HEK293 (cell line): ENCODE measurements around the gene FCHO1.

Source experiments
- CTCF ChIA-PET: fragments of 350-600 bp; formaldehyde crosslinking; extraction: SDS; loops from one replicate; lab custom pipeline; 2021; ENCODE audit warnings: antibody characterized with exemption; lab: Yijun Ruan, JAX
- POLR2A ChIA-PET: fragments of 300-600 bp; formaldehyde crosslinking; extraction: SDS; loops from one replicate; lab custom pipeline; 2020; ENCODE audit warnings: antibody characterized with exemption, inconsistent platforms; lab: Yijun Ruan, JAX
- H3K27ac ChIP-seq: fragments of 200-500 bp; sonication (Bioruptor generic); 2 replicates; pipeline ENCODE4 v1.5.1; 2014; ENCODE audit warnings: low read depth, low read length, control low read depth, inconsistent platforms; ENCODE audit errors: extremely low read depth
- H3K36me3 ChIP-seq, 2 experiments: fragments of 200-500 bp in 1 of 2; sonication (Bioruptor generic) in 1 of 2; 1 replicate in 1 of 2; 2 replicates in 1 of 2; pipeline ENCODE4 v1.5.1; 2014 to 2017; ENCODE audit warnings: inconsistent platforms in 2 of 2, low read length in 2 of 2; ENCODE audit not compliant: control insufficient read depth in 2 of 2, insufficient read depth in 1 of 2
- H3K4me1 ChIP-seq: fragments of 200-500 bp; sonication (Bioruptor generic); 2 replicates; pipeline ENCODE4 v1.5.1; 2014; ENCODE audit warnings: mild to moderate bottlenecking, low read length, inconsistent platforms; ENCODE audit not compliant: control insufficient read depth, insufficient read depth
- H3K4me3 ChIP-seq: 2 replicates; pipeline ENCODE4 v1.5.1; 2011; ENCODE audit warnings: low read depth, mild to moderate bottlenecking, control low read depth, low read length, moderate library complexity
- H3K9me3 ChIP-seq: fragments of 200-500 bp; sonication (Bioruptor generic); 2 replicates; pipeline ENCODE4 v1.5.1; 2014; ENCODE audit warnings: low read depth, low read length, inconsistent platforms; ENCODE audit not compliant: control insufficient read depth, insufficient read depth
- KLF1 ChIP-seq: fragments of 450-650 bp; formaldehyde crosslinking; IDR thresholded peaks from 2 replicates; pipeline ENCODE4 v1.5.1; 2016; ENCODE audit warnings: missing biosample characterization, missing genetic modification characterization
- KLF10 ChIP-seq: fragments of 450-650 bp; IDR thresholded peaks from 2 replicates; pipeline ENCODE4 v1.5.1; 2018; ENCODE audit warnings: missing biosample characterization, mild to moderate bottlenecking, missing genetic modification characterization
- KLF7 ChIP-seq: fragments of 450-650 bp; formaldehyde crosslinking; IDR thresholded peaks from 2 replicates; pipeline ENCODE4 v1.5.1; 2016; ENCODE audit warnings: missing biosample characterization, missing genetic modification characterization, borderline replicate concordance
- OSR2 ChIP-seq: fragments of 450-650 bp; formaldehyde crosslinking; IDR thresholded peaks from 2 replicates; pipeline ENCODE4 v1.5.1; 2016; ENCODE audit warnings: missing biosample characterization, missing genetic modification characterization
- PRDM2 ChIP-seq: fragments of 450-650 bp; formaldehyde crosslinking; IDR thresholded peaks from 2 replicates; pipeline ENCODE4 v1.5.1; 2016; ENCODE audit warnings: missing biosample characterization, missing genetic modification characterization, borderline replicate concordance
- PRDM4 ChIP-seq: fragments of 450-650 bp; formaldehyde crosslinking; IDR thresholded peaks from 2 replicates; pipeline ENCODE4 v1.5.1; 2017; ENCODE audit warnings: missing biosample characterization, missing genetic modification characterization
- ZBTB26 ChIP-seq: fragments of 450-650 bp; formaldehyde crosslinking; optimal IDR thresholded peaks from 2 replicates; pipeline ENCODE3; 2016; ENCODE audit warnings: missing biosample characterization, mild to moderate bottlenecking, missing genetic modification characterization
- ZEB2 ChIP-seq: fragments of 450-650 bp; formaldehyde crosslinking; IDR thresholded peaks from 2 replicates; pipeline ENCODE4 v1.5.1; 2016; ENCODE audit warnings: missing biosample characterization, missing genetic modification characterization
- ZIC2 ChIP-seq: fragments of 450-650 bp; formaldehyde crosslinking; IDR thresholded peaks from 2 replicates; pipeline ENCODE4 v1.5.1; 2016; ENCODE audit warnings: missing biosample characterization, missing genetic modification characterization
- ZNF114 ChIP-seq: fragments of 450-650 bp; formaldehyde crosslinking; IDR thresholded peaks from 2 replicates; pipeline ENCODE4 v1.5.0; 2017; ENCODE audit warnings: missing biosample characterization, missing genetic modification characterization
- ZNF132 ChIP-seq: fragments of 450-650 bp; formaldehyde crosslinking; IDR thresholded peaks from 2 replicates; pipeline ENCODE4 v1.5.1; 2017; ENCODE audit warnings: missing biosample characterization, missing genetic modification characterization, borderline replicate concordance
- ZNF214 ChIP-seq: fragments of 450-650 bp; formaldehyde crosslinking; IDR thresholded peaks from 2 replicates; pipeline ENCODE4 v1.5.1; 2017; ENCODE audit warnings: missing biosample characterization, mild to moderate bottlenecking, missing genetic modification characterization, borderline replicate concordance
- ZNF223 ChIP-seq: fragments of 450-650 bp; formaldehyde crosslinking; IDR thresholded peaks from 2 replicates; pipeline ENCODE4 v1.5.1; 2016; ENCODE audit warnings: missing biosample characterization, missing genetic modification characterization
- ZNF23 ChIP-seq: fragments of 450-650 bp; formaldehyde crosslinking; IDR thresholded peaks from 2 replicates; pipeline ENCODE4 v1.5.1; 2016; ENCODE audit warnings: missing biosample characterization, missing genetic modification characterization, borderline replicate concordance
- ZNF239 ChIP-seq: fragments of 450-650 bp; formaldehyde crosslinking; IDR thresholded peaks from 2 replicates; pipeline ENCODE4 v1.5.1; 2016; ENCODE audit warnings: missing biosample characterization, missing genetic modification characterization
- ZNF24 ChIP-seq: fragments of 450-650 bp; formaldehyde crosslinking; IDR thresholded peaks from 2 replicates; pipeline ENCODE4 v1.5.1; 2016; ENCODE audit warnings: missing biosample characterization, missing genetic modification characterization
- ZNF354C ChIP-seq: fragments of 450-650 bp; formaldehyde crosslinking; IDR thresholded peaks from 2 replicates; pipeline ENCODE4 v1.5.1; 2016; ENCODE audit warnings: missing biosample characterization, missing genetic modification characterization, low read depth, borderline replicate concordance
- ZNF391 ChIP-seq: fragments of 450-650 bp; formaldehyde crosslinking; IDR thresholded peaks from 2 replicates; pipeline ENCODE4 v1.5.1; 2016; ENCODE audit warnings: low read depth, missing biosample characterization, missing genetic modification characterization, borderline replicate concordance
- ZNF488 ChIP-seq: fragments of 450-650 bp; formaldehyde crosslinking; IDR thresholded peaks from 2 replicates; pipeline ENCODE4 v1.5.1; 2016; ENCODE audit warnings: missing biosample characterization, missing genetic modification characterization
- ZNF501 ChIP-seq: fragments of 450-650 bp; formaldehyde crosslinking; IDR thresholded peaks from 2 replicates; pipeline ENCODE4 v1.5.1; 2016; ENCODE audit warnings: missing biosample characterization, missing genetic modification characterization
- ZNF610 ChIP-seq: fragments of 450-650 bp; formaldehyde crosslinking; IDR thresholded peaks from 2 replicates; pipeline ENCODE4 v1.5.1; 2016; ENCODE audit warnings: missing biosample characterization, missing genetic modification characterization, borderline replicate concordance
- ZNF777 ChIP-seq: fragments of 450-650 bp; formaldehyde crosslinking; IDR thresholded peaks from 2 replicates; pipeline ENCODE4 v1.5.1; 2017; ENCODE audit warnings: missing biosample characterization, missing genetic modification characterization, borderline replicate concordance
- ZNF843 ChIP-seq: fragments of 450-650 bp; formaldehyde crosslinking; IDR thresholded peaks from 2 replicates; pipeline ENCODE4 v1.5.1; 2016; ENCODE audit warnings: missing biosample characterization, missing genetic modification characterization
- ZSCAN16 ChIP-seq: fragments of 450-650 bp; formaldehyde crosslinking; IDR thresholded peaks from 2 replicates; pipeline ENCODE4 v1.5.1; 2016; ENCODE audit warnings: missing biosample characterization, missing genetic modification characterization
- ZSCAN23 ChIP-seq: fragments of 450-650 bp; formaldehyde crosslinking; IDR thresholded peaks from 2 replicates; pipeline ENCODE4 v1.5.1; 2016; ENCODE audit warnings: missing biosample characterization, missing genetic modification characterization
- ZSCAN5A ChIP-seq: fragments of 450-650 bp; formaldehyde crosslinking; IDR thresholded peaks from 2 replicates; pipeline ENCODE4 v1.5.1; 2016; ENCODE audit warnings: missing biosample characterization, missing genetic modification characterization

Gene FCHO1

GRCh38 chr19:17794731-17795494, 43.6 kb downstream of the FCHO1 start, which contains the start of gene B3GNT3:
TSS of gene B3GNT3 (plus strand) at chr19:17795138. CDS start at chr19:17807808, 12,670 bp downstream.
- ChIA-PET CTCF (interaction anchor here (0.6 to 2.4 kb wide), 5 partner anchors 10 to 95 kb away, joined by 3 to 5 read pairs (median 4); partner anchors contain the start of gene RPL18A), POLR2A (interaction anchor here (1.0 to 1.8 kb wide), 3 partner anchors 36 to 76 kb away, joined by 5 to 6 read pairs (median 6); partner anchors contain the start of genes MAP1S and RPL18A)
- peak within 1 kb of the TSS; percentile 24 for H3K4me3 ChIP-seq
- no peaks in the 10 kb centered on the region for H3K36me3 ChIP-seq
- H3K27ac ChIP-seq: no peak within 1 kb of the TSS
- no peaks in the 10 kb centered on the region for H3K9me3 ChIP-seq
- peaks cover 4% of the 10 kb centered on the region; the same call in 1 of the 2 replicates for H3K4me1 ChIP-seq
- no peak for TF ChIP-seq OSR2 (tag by site-specific recombination)
- no peak for TF ChIP-seq ZSCAN5A (tag by site-specific recombination)
- no peak for TF ChIP-seq ZSCAN16
- peak; percentile 10 for TF ChIP-seq ZBTB26 (tag by site-specific recombination)
- peak; percentile 32; the same call in 1 of the 2 replicates for TF ChIP-seq ZEB2 (tag by site-specific recombination)
- TF ChIP-seq ZNF501: no peak
- no peak for TF ChIP-seq PRDM4
- peak; percentile 44 for TF ChIP-seq ZNF24 (tag by site-specific recombination)
- TF ChIP-seq ZNF354C (tag by site-specific recombination): no peak
- no peak for TF ChIP-seq KLF7 (tag by site-specific recombination)
- TF ChIP-seq ZNF132 (tag by site-specific recombination): no peak
- TF ChIP-seq ZNF843: no peak
- TF ChIP-seq ZNF391: no peak
- TF ChIP-seq ZNF777 (tag by site-specific recombination): no peak
- TF ChIP-seq ZNF23 (tag by site-specific recombination): no peak
- TF ChIP-seq ZNF239: no peak
- peak; percentile 50; the same call in 1 of the 2 replicates for TF ChIP-seq ZIC2 (tag by site-specific recombination)
- TF ChIP-seq ZNF223 (tag by site-specific recombination): peak; percentile 97
- TF ChIP-seq PRDM2 (tag by site-specific recombination): no peak
- peak; percentile 62 for TF ChIP-seq KLF1 (tag by site-specific recombination)
- TF ChIP-seq ZNF214 (tag by site-specific recombination): no peak
- TF ChIP-seq ZNF488 (tag by site-specific recombination): no peak
- TF ChIP-seq KLF10: no peak
- no peak for TF ChIP-seq ZSCAN23 (tag by site-specific recombination)
- TF ChIP-seq ZNF114 (tag by site-specific recombination): no peak
- TF ChIP-seq ZNF610 (tag by site-specific recombination): no peak
